ENCODE results near the gene SLC2A13.

The SLC2A13 gene

GRCh38 chr12:39966721-39967120 is 139.2 kb downstream of the SLC2A13 start:
- Histone ChIP-seq H3K36me3 (ENCODE audit: insufficient read depth, low read length) (no peaks in the 10 kb centered on the region), H3K27ac (no peak overlapping the region), H3K4me3 (no peak overlapping the region), H3K9me3 (ENCODE audit: low read depth, low read length) (no peaks in the 10 kb centered on the region), H3K9ac (ENCODE audit: insufficient read length) (no peak overlapping the region)
- TF ChIP-seq POLR2AphosphoS5 (IDR thresholded peaks at IDR 0.05; ENCODE audit: borderline replicate concordance, low read depth, low read length) (no peak), FOXP2 (optimal IDR thresholded peaks at IDR 0.05; ENCODE audit: control extremely low read depth, extremely low read length, insufficient read depth) (no peak), EZH2 (IDR thresholded peaks at IDR 0.05) (no peak)
- no peak for DNase-seq (ENCODE audit: low read depth, low spot score)

GRCh38 chr12:39966256-39966655 is 139.6 kb downstream of the SLC2A13 start:
- no peak overlapping the region for H3K9ac ChIP-seq (ENCODE audit: insufficient read length)
- H3K36me3 ChIP-seq (ENCODE audit: insufficient read depth, low read length): no peaks in the 10 kb centered on the region
- H3K9me3 ChIP-seq (ENCODE audit: low read depth, low read length): no peaks in the 10 kb centered on the region
- TF ChIP-seq FOXP2 (optimal IDR thresholded peaks at IDR 0.05; ENCODE audit: control extremely low read depth, extremely low read length, insufficient read depth): no peak
- TF ChIP-seq EZH2 (IDR thresholded peaks at IDR 0.05): no peak
- no peak for TF ChIP-seq POLR2AphosphoS5 (IDR thresholded peaks at IDR 0.05; ENCODE audit: borderline replicate concordance, low read depth, low read length)
- no peak for DNase-seq (ENCODE audit: low read depth, low spot score)
- H3K27ac ChIP-seq: no peak overlapping the region
- H3K4me3 ChIP-seq: no peak overlapping the region

DNA sequence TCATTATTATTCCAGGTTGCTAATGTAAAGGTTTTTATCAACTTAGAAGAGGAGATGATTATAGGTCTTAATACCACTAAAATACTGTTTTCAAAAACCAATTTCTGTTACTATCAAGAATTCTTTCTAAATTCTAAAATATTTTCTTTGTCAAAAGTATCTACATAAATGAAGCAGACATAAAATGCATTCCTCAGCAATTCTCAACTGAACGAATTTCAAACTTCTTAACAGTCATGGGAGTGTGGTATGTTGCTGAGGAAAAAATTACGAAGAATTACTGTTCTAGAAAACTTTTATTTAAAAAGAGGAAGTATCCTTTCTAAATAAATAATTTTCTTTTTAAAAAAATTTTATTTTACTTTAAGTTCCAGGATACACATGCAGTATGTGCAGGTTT is 146.4 kb downstream of the SLC2A13 start:
- Histone ChIP-seq H3K9me3 (ENCODE audit: low read depth, low read length) (no peaks in the 10 kb centered on the region), H3K27ac (no peak overlapping the region), H3K4me3 (no peak overlapping the region), H3K36me3 (ENCODE audit: insufficient read depth, low read length) (no peaks in the 10 kb centered on the region), H3K9ac (ENCODE audit: insufficient read length) (no peak overlapping the region)
- no peak for TF ChIP-seq FOXP2 (optimal IDR thresholded peaks at IDR 0.05; ENCODE audit: control extremely low read depth, extremely low read length, insufficient read depth)
- TF ChIP-seq POLR2AphosphoS5 (IDR thresholded peaks at IDR 0.05; ENCODE audit: borderline replicate concordance, low read depth, low read length): no peak
- no peak for TF ChIP-seq EZH2 (IDR thresholded peaks at IDR 0.05)
- DNase-seq (ENCODE audit: low read depth, low spot score): no peak

DNA sequence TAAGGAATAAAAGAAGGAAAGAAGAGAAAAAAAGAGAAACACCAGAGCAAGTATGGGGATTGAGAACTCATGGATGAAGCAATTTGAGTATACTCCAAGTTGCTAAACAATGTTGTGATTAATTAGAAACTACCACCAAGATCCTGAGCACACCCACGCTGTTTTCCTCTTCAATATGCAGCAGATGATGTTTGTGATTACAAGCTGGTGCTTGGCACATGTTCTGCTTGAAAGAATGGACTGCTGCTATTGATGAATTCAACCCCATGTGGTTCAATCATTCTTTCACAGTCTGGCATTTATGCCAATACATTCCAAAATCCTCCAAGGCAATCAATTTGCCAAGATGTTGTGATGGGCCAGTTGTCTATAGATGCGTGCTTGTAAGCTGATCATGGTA is 146.8 kb downstream of the SLC2A13 start:
- no peak for DNase-seq (ENCODE audit: low read depth, low spot score)
- H3K9me3 ChIP-seq (ENCODE audit: low read depth, low read length): no peaks in the 10 kb centered on the region
- no peak overlapping the region for H3K4me3 ChIP-seq
- no peak overlapping the region for H3K9ac ChIP-seq (ENCODE audit: insufficient read length)
- TF ChIP-seq POLR2AphosphoS5 (IDR thresholded peaks at IDR 0.05; ENCODE audit: borderline replicate concordance, low read depth, low read length) (no peak), EZH2 (IDR thresholded peaks at IDR 0.05) (no peak), FOXP2 (optimal IDR thresholded peaks at IDR 0.05; ENCODE audit: control extremely low read depth, extremely low read length, insufficient read depth) (no peak)
- H3K36me3 ChIP-seq (ENCODE audit: insufficient read depth, low read length): no peaks in the 10 kb centered on the region
- H3K27ac ChIP-seq: no peak overlapping the region

GRCh38 chr12:39958377-39958776 is 147.5 kb downstream of the SLC2A13 start:
- Histone ChIP-seq H3K27ac (no peak overlapping the region), H3K36me3 (ENCODE audit: insufficient read depth, low read length) (no peaks in the 10 kb centered on the region), H3K4me3 (no peak overlapping the region), H3K9ac (ENCODE audit: insufficient read length) (no peak overlapping the region), H3K9me3 (ENCODE audit: low read depth, low read length) (no peaks in the 10 kb centered on the region)
- TF ChIP-seq EZH2 (IDR thresholded peaks at IDR 0.05): no peak
- no peak for TF ChIP-seq FOXP2 (optimal IDR thresholded peaks at IDR 0.05; ENCODE audit: control extremely low read depth, extremely low read length, insufficient read depth)
- TF ChIP-seq POLR2AphosphoS5 (IDR thresholded peaks at IDR 0.05; ENCODE audit: borderline replicate concordance, low read depth, low read length): no peak
- DNase-seq (ENCODE audit: low read depth, low spot score): no peak

GRCh38 chr12:39956725-39957124 is 149.2 kb downstream of the SLC2A13 start:
- Histone ChIP-seq H3K36me3 (ENCODE audit: insufficient read depth, low read length) (no peaks in the 10 kb centered on the region), H3K9me3 (ENCODE audit: low read depth, low read length) (no peaks in the 10 kb centered on the region), H3K9ac (ENCODE audit: insufficient read length) (no peak overlapping the region), H3K27ac (peak overlapping the region; percentile 21; the same call in 1 of the 2 replicates), H3K4me3 (no peak overlapping the region)
- TF ChIP-seq POLR2AphosphoS5 (IDR thresholded peaks at IDR 0.05; ENCODE audit: borderline replicate concordance, low read depth, low read length): no peak
- no peak for DNase-seq (ENCODE audit: low read depth, low spot score)

DNA sequence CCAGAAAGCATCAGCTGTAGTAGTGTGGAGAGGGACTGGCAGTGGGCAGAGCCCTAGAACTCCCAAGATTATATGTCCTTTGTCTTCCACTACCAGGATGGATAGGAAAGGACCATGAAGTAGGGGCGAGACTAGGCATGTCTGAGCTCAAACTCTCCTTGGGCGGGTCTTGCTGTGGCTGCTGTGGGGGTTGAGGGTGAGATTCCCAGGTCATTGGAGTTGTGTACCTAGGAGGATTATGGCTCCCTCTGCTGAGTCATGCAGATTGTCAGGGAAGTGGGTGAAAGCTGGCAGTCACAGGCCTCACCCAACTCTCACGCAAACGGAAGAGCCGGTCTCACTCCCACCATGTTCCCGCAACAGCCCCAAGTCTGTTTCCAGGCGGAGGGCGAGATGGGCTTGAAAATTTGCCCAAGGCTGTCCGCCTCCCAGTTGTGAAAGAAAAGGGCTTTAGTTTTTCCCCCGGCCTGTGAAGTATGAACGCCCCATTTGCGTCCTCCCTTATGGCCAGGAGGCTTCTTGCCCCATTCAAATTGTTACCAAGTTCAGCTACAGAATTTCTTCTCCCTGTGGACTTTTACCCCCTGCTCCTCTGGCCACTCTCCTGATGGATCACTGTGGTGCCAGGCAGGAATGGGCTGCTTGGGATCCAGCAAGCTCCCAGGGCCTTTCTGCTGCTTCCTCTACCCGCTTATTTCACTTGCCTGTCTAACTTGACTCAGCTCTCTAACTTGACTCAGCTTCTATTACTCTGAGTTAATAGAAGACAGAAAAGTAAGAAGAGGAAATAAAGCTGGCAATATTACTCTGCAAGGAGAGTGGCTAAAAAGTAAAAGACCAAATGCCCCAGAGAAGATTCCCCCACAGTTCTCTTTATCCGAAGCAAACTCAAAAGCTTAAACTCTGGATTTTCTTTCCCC is 159.3 kb downstream of the SLC2A13 start:
- no peak for DNase-seq (ENCODE audit: low read depth, low spot score)
- Histone ChIP-seq H3K36me3 (ENCODE audit: insufficient read depth, low read length) (no peaks in the 10 kb centered on the region), H3K27ac (no peak overlapping the region), H3K9ac (ENCODE audit: insufficient read length) (no peak overlapping the region), H3K9me3 (ENCODE audit: low read depth, low read length) (no peaks in the 10 kb centered on the region), H3K4me3 (no peak overlapping the region)
- TF ChIP-seq FOXP2 (optimal IDR thresholded peaks at IDR 0.05; ENCODE audit: control extremely low read depth, extremely low read length, insufficient read depth) (no peak), EZH2 (IDR thresholded peaks at IDR 0.05) (no peak), POLR2AphosphoS5 (IDR thresholded peaks at IDR 0.05; ENCODE audit: borderline replicate concordance, low read depth, low read length) (no peak)

GRCh38 chr12:39937119-39937518 is 168.8 kb downstream of the SLC2A13 start:
- Histone ChIP-seq H3K27ac (no peak overlapping the region), H3K9me3 (ENCODE audit: low read depth, low read length) (no peaks in the 10 kb centered on the region), H3K36me3 (ENCODE audit: insufficient read depth, low read length) (no peaks in the 10 kb centered on the region), H3K9ac (ENCODE audit: insufficient read length) (no peak overlapping the region), H3K4me3 (no peak overlapping the region)
- no peak for DNase-seq (ENCODE audit: low read depth, low spot score)
- no peak for TF ChIP-seq FOXP2 (optimal IDR thresholded peaks at IDR 0.05; ENCODE audit: control extremely low read depth, extremely low read length, insufficient read depth)
- TF ChIP-seq EZH2 (IDR thresholded peaks at IDR 0.05): no peak
- TF ChIP-seq POLR2AphosphoS5 (IDR thresholded peaks at IDR 0.05; ENCODE audit: borderline replicate concordance, low read depth, low read length): no peak

Data from SK-N-MC (cell line).